Measurements from ENCODE around the gene GRID1. TPM values are rescaled to one million over a fixed set of nuclear protein-coding genes. Genes with fewer than 3 reads are reported as not detected.

GRID1 gene
- 0.18 TPM for polyA plus RNA-seq (2013, experiment 1 of 2; ENCODE audit: insufficient read length)
- 0.12 TPM for polyA plus RNA-seq (2013, experiment 2 of 2; ENCODE audit: insufficient read length)

DNA sequence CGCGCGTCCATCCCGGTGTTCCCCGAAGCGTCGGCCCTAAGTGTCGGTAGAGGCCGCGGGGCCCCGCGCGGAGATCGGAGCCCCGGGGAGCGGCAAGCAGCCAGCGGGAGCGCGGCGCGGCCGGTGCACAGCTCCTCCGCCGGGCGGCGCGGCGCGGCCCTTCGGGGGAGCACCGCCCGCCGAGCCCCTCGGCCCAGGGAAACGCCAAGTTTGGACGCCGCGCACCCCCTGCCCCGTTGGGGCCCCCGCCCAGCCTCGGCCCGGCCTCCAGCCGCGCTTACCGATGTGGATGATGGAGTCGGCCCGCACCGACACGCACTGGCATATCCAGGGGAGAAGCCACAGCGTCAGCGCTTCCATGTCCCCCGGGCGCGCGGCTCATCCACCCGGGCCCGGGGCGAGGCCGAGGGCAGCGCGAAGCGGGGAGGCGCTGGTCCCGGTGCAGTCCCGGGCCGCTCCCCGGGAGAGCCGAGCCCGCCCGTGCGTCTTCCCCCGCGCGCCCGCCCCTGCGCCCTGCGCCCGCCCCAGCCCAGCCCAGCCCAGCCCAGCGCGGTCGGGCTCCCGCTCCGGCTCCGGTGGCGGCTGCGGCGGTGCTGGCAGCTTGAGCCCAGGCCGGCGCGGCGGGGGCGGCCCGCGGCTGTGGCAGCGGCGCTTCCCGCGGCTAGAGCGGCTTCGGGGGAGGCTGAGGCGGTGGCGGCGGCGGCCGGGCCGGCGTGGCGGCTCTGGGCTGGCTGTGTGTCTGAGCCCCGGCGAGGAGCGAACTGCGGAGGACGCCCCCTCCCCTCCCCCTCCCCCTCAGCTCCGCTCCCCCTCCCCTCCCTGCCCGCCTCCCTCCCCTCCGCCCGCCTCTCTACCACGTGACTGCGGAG, at the start of gene GRID1:
Gene GRID1 (minus strand): TSS at position 763 of the 869 bp plus-strand sequence.
- DNase-seq: no peak

- no peak for DNase-seq
Measured at GRCh38 chr10:86415583-86415982, 49.0 kb upstream of the GRID1 start.

GRCh38 chr10:86415116-86415515, 48.5 kb upstream of the GRID1 start:
- no peak for DNase-seq

GRCh38 chr10:86413046-86413728, 46.6 kb upstream of the GRID1 start:
- DNase-seq: peak; percentile 71

- DNase-seq: no peak
Measured at GRCh38 chr10:86411852-86412560, 45.4 kb upstream of the GRID1 start.

GRCh38 chr10:86411281-86411841, 44.8 kb upstream of the GRID1 start:
- DNase-seq: peak; percentile 87

GRCh38 chr10:86410542-86411124, 44.0 kb upstream of the GRID1 start:
- DNase-seq: peak; percentile 67

- no peak for DNase-seq
Measured at GRCh38 chr10:86409183-86409582, 42.6 kb upstream of the GRID1 start.

DNA sequence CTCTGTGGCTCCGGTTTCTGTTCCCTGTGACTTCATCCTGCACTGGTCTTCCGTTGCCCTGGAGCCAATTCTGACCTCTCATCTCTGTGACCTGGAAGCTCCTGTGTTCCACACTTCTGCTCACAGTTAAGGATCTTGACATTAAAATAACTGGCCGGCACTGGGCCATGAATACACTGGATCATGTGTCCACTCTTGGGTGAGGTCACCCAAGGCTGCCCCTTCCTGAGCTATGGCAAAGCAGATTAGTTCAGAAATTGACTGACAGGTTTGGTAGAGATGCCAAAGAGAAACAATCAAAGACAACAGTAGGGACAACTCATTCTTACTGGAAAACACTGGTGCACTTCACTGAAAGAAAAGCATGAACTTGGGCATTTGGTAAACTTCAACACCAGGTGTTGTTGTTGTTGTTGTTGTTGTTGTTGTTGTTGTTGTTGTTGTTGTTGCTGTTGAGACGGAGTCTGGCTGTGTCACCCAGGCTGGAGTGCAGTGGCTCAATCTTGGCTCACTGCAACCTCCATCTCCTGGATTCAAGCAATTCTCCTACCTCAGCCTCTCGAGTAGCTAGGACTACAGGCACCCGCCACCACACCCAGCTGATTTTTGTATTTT, 36.7 kb upstream of the GRID1 start:
- DNase-seq: no peak

DNA sequence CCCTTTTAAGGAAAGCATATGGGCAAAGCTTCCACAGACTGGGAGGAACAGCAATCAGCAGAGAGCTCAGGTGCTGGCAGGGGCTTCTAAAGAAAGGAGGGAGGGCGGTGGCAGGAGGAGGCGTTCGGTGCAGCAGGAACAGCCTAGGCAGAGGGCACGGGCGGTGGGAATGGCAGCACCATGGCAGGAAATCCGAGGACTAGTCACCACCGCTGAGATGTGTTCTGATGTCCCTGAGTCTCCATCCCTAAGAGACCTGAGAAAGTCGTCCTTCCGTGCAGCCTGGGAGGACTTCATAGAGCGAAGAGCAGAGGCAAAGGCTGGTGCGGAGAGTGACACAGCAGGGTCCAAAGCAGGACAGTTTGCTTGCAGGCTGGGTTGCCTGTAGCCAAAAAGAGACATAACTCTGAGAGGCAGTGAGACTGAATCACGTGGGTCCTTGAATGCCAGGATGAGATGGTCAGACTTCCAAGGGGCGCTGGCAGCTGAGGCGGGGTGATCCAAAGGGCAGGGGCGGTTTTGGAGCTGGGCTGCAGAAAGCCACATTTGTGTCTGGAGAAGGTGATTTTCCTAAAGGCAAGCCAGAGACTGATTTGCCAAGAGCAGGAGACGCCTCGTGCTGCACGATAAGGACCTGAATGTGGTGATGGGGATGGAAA, 35.8 kb upstream of the GRID1 start:
- DNase-seq: peak; percentile 21

GRCh38 chr10:86401588-86402282, 35.1 kb upstream of the GRID1 start:
- no peak for DNase-seq

DNA sequence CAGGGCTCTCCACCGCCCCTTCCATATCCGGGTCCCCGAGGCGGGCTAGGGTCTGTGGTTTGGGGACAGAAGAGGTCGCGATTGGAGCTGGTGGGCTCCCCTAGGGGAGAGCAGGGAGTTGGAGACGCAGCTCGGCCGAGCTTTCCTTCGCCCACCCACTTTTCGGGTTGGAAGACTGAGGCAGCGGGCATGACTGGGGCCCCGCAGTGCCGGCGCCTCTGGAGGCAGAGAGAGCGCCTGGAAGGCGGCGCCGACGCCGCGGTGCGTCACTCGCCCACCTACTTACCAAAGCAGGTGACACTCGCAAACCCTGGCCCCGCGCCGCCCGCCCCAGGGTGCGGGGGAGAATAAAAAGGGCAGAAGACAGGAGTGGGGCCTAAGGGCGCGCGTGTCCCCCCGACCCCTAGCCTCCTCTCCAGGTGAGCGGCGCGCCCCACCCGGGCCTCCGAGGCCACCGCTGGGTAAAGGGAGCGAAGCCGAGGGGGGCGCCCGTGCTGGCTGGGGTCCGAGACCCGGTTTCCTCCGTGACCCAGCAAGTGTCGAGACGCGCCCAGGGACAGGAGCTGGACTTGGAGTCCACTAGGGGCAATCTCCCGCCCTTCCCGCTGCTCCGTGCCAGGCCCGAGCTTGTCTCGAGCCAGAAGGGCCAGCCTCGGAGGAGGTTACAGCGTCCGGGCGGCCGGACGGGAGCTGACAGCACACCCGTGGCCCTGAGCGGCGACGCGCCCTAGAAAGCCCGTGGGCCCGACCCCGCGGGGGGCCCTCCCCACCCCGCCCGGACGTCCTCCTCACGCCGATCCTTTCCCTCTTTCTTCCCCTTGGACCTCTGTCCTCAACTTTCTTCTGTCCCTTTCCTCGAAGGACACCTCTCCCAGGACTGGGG, 34.4 kb upstream of the GRID1 start:
- no peak for DNase-seq

DNA sequence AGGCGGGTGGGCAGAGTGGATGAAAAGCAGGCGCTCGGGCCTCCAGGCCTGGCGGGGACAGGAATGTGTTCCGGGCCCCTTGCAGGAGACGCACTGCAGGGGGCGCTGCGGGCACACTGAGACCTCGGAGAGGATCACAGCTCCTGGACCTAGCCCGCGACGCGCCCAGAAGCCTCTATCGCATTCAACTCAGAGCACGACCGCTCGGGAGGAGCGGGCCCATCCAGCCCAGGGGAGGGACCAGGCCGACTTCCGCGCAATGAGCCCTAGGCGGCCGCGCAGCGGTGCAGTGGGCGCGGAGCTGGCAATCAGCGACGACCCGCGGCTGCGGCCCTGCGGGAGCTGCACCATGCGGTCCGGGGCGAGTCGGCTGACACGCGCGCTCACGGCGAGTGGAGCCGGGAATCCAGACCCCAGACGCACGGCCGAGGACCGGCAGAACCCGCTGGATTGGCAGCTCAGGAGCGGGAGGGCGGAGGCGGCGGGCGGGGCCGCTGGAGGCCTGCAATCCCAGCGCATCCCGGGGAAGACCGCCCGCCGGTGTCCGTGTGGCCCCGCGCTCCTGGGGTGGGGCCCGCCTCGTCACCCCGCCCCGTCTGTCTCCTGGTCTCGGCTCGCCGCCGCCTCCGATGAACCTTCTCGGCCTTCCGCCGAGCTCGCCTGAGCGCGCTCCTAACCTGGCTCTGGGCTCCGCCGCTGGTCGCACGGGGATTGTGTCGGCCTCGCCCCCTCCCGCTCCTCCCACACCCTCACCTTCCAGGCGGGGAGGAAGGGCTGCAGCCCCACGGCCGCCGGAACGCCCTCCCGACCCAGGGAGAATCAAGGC, 33.5 kb upstream of the GRID1 start:
- DNase-seq: peak; percentile 96

GRCh38 chr10:86399514-86399878, 32.9 kb upstream of the GRID1 start:
- no peak for DNase-seq

DNA sequence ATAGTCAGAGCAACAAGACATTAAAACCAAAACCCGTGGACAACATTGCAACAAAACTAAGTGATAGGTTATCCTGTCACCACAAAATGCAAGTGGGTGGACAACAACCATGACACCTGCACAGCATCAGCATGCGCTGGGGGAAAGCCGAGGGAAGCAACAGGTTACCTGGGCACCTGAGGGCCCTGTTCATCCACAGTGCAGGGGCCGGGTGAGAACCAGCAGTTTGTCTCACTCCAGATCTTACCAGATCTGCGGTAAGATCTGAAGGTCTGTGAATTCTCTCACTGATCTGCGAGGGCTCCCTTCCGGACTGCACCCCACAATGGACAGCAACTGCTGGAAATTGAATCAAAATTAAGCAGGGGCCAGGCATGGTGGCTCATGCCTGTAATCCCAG, 30.5 kb upstream of the GRID1 start:
- no peak for DNase-seq

DNA sequence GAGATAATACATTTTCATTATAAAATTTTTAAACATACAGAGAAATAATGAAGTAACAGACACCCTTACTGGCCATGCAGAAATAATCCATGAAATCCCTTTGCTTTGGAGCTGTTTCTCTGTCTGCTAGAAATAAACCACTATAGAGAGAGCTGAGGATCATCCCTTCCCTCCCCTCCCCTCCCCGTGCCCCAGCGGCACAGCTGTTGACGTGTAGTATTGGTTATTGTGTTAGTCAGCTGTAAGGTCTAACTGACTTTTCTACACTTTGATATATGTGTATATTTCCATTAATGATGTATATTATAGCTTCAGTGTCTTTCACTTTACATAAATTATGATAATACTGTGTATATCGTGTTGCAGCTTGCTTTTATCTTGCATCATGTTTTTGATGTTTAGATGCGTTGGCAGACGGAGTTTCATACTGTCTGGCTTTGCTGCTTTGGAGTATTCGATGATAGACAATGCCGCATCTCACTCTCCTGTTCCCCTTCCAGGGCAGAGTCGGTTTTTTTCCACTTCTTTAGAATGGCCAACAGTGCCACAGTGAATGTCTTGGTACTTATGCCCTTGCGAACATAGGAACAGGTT, 27.4 kb upstream of the GRID1 start:
- no peak for DNase-seq

GRCh38 chr10:86393362-86393761, 26.8 kb upstream of the GRID1 start:
- DNase-seq: no peak

DNA sequence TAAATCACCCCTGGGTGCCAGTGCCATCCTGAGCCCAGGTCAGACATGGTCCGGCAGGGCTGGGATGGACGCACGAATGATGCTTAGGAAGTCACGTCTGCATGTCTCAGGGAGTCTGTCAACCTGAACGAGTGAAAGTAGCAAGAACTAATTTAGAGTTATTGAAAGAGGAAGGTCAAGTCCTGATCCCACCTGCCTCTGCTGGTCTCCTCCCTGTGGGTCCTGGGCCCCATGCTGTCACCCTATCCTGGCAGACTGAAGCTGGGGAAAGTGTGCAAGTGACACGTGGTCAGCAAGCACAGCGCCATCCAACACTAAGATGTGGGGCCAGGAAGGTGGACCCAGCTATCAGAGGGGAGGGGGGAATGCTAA, 26.1 kb upstream of the GRID1 start:
- no peak for DNase-seq

All from fibroblast of skin of abdomen (primary cell).